ENCODE measurements around the gene CEBPZOS. TPM values are rescaled to one million over a fixed set of nuclear protein-coding genes. Genes with fewer than 3 reads are reported as not detected.
"Not testable (repeated sequence)": the region's sequence is repeated elsewhere in the genome, so short reads cannot be mapped to it uniquely, and the experiment has no call there.

Gene CEBPZOS
- total RNA-seq, 1 donor, result 27.6 TPM

DNA sequence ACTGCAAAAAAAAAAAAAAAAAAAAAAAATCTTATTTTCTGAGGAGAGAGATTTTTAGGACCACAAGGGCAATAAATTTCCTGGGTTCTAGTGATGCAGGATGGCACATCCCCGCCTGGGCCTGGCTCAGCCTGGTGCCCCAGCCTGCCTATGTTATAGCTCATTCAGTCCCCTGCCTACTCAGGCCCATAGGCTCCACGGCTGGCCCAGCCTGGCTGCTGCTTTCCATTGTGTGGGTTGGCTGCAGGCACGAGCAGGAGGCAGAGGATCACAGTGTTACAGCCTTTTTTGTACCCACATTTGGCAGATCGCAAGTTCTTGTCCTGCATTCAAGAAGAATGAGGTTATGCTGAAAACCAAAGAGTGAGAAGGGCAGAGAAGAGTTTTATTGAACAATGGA, 5.0 kb upstream of the CEBPZOS start:
- TF ChIP-seq, protein P1, sequence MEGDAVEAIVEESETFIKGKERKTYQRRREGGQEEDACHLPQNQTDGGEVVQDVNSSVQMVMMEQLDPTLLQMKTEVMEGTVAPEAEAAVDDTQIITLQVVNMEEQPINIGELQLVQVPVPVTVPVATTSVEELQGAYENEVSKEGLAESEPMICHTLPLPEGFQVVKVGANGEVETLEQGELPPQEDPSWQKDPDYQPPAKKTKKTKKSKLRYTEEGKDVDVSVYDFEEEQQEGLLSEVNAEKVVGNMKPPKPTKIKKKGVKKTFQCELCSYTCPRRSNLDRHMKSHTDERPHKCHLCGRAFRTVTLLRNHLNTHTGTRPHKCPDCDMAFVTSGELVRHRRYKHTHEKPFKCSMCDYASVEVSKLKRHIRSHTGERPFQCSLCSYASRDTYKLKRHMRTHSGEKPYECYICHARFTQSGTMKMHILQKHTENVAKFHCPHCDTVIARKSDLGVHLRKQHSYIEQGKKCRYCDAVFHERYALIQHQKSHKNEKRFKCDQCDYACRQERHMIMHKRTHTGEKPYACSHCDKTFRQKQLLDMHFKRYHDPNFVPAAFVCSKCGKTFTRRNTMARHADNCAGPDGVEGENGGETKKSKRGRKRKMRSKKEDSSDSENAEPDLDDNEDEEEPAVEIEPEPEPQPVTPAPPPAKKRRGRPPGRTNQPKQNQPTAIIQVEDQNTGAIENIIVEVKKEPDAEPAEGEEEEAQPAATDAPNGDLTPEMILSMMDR (IDR thresholded peaks at IDR 0.05; ENCODE audit: insufficient read depth, low read length), result no peak
- no peak overlapping the region for H3K4me3 ChIP-seq (ENCODE audit: low read depth, low read length)
- no peak for DNase-seq (ENCODE audit: low read depth)

- TF ChIP-seq, protein P1 (IDR thresholded peaks at IDR 0.05; ENCODE audit: insufficient read depth, low read length), result no peak
- DNase-seq (ENCODE audit: low read depth), result no peak
Measured at GRCh38 chr2:37191747-37192146, 4.5 kb upstream of the CEBPZOS start.

GRCh38 chr2:37192551-37192950, 3.7 kb upstream of the CEBPZOS start:
- DNase-seq (ENCODE audit: low read depth), result no peak
- H3K4me3 ChIP-seq (ENCODE audit: low read depth, low read length), result no peak overlapping the region
- TF ChIP-seq, protein P1 (IDR thresholded peaks at IDR 0.05; ENCODE audit: insufficient read depth, low read length), result no peak

More at GRCh38 chr2:37191747-37192146, 4.5 kb upstream of the CEBPZOS start:
- H3K4me3 ChIP-seq (ENCODE audit: low read depth, low read length), result no peak overlapping the region

- peak overlapping the region; percentile 90 for H3K4me3 ChIP-seq (ENCODE audit: low read depth, low read length)
- DNase-seq (ENCODE audit: low read depth), result not testable (repeated sequence)
Measured at GRCh38 chr2:37195862-37196319, 405 bp upstream of the CEBPZOS start.

- no peak overlapping the region for H3K4me3 ChIP-seq (ENCODE audit: low read depth, low read length)
- TF ChIP-seq, protein P1 (IDR thresholded peaks at IDR 0.05; ENCODE audit: insufficient read depth, low read length), result no peak
- no peak for DNase-seq (ENCODE audit: low read depth)
Measured at GRCh38 chr2:37198681-37199065, 2.4 kb downstream of the CEBPZOS start.

DNA sequence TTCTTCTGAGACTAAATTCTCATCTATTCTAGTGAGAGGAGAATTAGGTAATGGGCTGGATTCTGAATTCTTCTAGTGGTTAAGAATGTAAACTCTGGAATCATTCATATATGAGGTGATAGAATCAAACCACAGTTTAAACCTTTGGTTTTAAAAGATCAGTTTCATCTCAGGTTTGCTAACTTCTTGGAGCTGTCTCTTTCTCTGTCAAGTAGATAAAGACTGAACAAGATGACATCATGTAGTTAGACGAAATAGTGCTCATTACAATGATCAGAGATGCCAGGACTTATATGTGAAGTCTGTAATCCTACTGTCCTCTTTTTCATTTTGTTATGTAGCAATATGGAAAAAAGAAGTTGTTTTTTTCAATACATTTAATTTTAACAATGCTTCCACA, 4.9 kb downstream of the CEBPZOS start:
- H3K4me3 ChIP-seq (ENCODE audit: low read depth, low read length), result no peak overlapping the region
- DNase-seq (ENCODE audit: low read depth), result no peak
- TF ChIP-seq, protein P1 (IDR thresholded peaks at IDR 0.05; ENCODE audit: insufficient read depth, low read length), result no peak

- no peak for DNase-seq (ENCODE audit: low read depth)
- TF ChIP-seq, protein P1 (IDR thresholded peaks at IDR 0.05; ENCODE audit: insufficient read depth, low read length), result no peak
Measured at GRCh38 chr2:37201766-37202165, 5.5 kb downstream of the CEBPZOS start.

More at GRCh38 chr2:37201766-37202165, 5.5 kb downstream of the CEBPZOS start:
- H3K4me3 ChIP-seq (ENCODE audit: low read depth, low read length), result no peak overlapping the region

Measured in fibroblast of the aortic adventitia (primary cell).